GM12878 (cell line): ENCODE data around the gene ACADL. TPM values are rescaled to one million over a fixed set of nuclear protein-coding genes. Genes with fewer than 3 reads are reported as not detected.

Experiments
- ZBTB4 ChIP-seq: fragments of 450-650 bp; formaldehyde crosslinking; IDR thresholded peaks from 2 replicates; pipeline ENCODE4 v1.4.0; 2022; ENCODE audit warnings: mild to moderate bottlenecking, moderate library complexity
- ZNF622 ChIP-seq: fragments of 450-650 bp; IDR thresholded peaks from 2 replicates; pipeline ENCODE4 v1.6.1; 2017; ENCODE audit warnings: mild to moderate bottlenecking, inconsistent platforms
- polyA plus RNA-seq, 11 experiments: library from polyadenylated mRNA; depleted of rRNA in 4 of 11; unstranded in 6 of 11; stranded (reverse) in 5 of 11; fragments of >200 nt; fragmentation: Nextera tagmentation in 4 of 11; fragmentation: Illumina TruSeq in 1 of 11; extraction: Ambion mirVana in 4 of 11; extraction: Trizol in 1 of 11; gene quantifications; 1 replicate in 1 of 11; 2 replicates in 10 of 11; pipeline versions ENCODE4 v1.2.1 to v1.2.3, GENCODE V29; 2011 to 2016; ENCODE audit warnings: inconsistent platforms in 2 of 11, missing spikeins in 2 of 11, low read depth in 1 of 11
- total RNA-seq, 4 experiments: library from RNA; depleted of rRNA in 3 of 4; stranded (reverse); fragments of >200 nt in 3 of 4; fragmentation: Illumina TruSeq in 1 of 4; extraction: Trizol in 1 of 4; gene quantifications; 2 replicates each; pipeline versions ENCODE4 v1.2.1 to v1.2.3, GENCODE V29; 2013 to 2021
- TF ChIP-seq, protein P1 (sequence below): IDR thresholded peaks from 2 replicates; pipeline ENCODE4 v1.6.1; 2012; ENCODE audit warnings: improper control_type of control experiment, low read depth, low read length; ENCODE audit not compliant: insufficient replicate concordance
- TF ChIP-seq, protein P2 (sequence below): fragments of 450-650 bp; conservative IDR thresholded peaks from 2 replicates; pipeline ENCODE4 v1.6.1; 2017; ENCODE audit warnings: mild to moderate bottlenecking, moderate library complexity

Gene ACADL
- total and polyA plus RNA-seq, 10 of the 15 experiments (the other 5 are each of a cell fraction or from before 2014, with no cell fraction given), result not detected

DNA sequence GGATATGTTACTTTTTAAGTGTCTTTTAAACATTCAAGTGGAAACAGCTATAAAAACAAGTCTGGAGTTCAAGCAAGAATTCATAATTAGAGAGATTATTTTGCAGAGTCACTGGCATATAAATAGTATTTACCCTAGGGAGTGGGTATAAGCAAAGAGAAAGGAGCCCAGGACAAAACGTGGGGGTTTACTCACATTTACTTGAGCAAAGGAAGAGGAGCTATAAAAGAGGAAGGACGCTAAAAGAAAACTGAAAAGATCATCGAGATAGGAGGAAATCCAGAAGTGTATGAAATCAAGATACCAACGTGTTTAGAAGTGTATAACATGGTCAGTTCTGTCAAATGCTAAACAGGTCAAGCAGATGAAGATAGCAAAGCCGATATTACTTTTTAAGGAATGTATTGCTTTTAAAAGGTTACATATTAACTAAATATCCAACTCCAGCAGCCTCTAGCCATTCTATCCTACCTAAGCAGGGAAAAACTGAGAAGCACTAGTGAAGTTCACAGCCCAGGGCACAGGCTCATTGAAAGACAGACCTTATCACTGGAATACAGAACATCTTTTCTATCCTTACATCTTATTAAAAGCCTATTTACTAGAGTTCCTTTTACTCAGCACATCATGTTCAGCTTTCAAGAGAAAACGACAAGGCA, 62.7 kb downstream of the ACADL start (continued):
- TF ChIP-seq, protein P1, sequence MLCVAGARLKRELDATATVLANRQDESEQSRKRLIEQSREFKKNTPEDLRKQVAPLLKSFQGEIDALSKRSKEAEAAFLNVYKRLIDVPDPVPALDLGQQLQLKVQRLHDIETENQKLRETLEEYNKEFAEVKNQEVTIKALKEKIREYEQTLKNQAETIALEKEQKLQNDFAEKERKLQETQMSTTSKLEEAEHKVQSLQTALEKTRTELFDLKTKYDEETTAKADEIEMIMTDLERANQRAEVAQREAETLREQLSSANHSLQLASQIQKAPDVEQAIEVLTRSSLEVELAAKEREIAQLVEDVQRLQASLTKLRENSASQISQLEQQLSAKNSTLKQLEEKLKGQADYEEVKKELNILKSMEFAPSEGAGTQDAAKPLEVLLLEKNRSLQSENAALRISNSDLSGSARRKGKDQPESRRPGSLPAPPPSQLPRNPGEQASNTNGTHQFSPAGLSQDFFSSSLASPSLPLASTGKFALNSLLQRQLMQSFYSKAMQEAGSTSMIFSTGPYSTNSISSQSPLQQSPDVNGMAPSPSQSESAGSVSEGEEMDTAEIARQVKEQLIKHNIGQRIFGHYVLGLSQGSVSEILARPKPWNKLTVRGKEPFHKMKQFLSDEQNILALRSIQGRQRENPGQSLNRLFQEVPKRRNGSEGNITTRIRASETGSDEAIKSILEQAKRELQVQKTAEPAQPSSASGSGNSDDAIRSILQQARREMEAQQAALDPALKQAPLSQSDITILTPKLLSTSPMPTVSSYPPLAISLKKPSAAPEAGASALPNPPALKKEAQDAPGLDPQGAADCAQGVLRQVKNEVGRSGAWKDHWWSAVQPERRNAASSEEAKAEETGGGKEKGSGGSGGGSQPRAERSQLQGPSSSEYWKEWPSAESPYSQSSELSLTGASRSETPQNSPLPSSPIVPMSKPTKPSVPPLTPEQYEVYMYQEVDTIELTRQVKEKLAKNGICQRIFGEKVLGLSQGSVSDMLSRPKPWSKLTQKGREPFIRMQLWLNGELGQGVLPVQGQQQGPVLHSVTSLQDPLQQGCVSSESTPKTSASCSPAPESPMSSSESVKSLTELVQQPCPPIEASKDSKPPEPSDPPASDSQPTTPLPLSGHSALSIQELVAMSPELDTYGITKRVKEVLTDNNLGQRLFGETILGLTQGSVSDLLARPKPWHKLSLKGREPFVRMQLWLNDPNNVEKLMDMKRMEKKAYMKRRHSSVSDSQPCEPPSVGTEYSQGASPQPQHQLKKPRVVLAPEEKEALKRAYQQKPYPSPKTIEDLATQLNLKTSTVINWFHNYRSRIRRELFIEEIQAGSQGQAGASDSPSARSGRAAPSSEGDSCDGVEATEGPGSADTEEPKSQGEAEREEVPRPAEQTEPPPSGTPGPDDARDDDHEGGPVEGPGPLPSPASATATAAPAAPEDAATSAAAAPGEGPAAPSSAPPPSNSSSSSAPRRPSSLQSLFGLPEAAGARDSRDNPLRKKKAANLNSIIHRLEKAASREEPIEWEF, result no peak
- TF ChIP-seq, protein P2, sequence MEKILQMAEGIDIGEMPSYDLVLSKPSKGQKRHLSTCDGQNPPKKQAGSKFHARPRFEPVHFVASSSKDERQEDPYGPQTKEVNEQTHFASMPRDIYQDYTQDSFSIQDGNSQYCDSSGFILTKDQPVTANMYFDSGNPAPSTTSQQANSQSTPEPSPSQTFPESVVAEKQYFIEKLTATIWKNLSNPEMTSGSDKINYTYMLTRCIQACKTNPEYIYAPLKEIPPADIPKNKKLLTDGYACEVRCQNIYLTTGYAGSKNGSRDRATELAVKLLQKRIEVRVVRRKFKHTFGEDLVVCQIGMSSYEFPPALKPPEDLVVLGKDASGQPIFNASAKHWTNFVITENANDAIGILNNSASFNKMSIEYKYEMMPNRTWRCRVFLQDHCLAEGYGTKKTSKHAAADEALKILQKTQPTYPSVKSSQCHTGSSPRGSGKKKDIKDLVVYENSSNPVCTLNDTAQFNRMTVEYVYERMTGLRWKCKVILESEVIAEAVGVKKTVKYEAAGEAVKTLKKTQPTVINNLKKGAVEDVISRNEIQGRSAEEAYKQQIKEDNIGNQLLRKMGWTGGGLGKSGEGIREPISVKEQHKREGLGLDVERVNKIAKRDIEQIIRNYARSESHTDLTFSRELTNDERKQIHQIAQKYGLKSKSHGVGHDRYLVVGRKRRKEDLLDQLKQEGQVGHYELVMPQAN, result no peak
- TF ChIP-seq ZNF622, result no peak
- no peak for TF ChIP-seq ZBTB4
